Body of pancreas (tissue), 4 donors: ENCODE data around the gene OR13H1. TPM values are rescaled to one million over a fixed set of nuclear protein-coding genes. Genes with fewer than 3 reads are reported as not detected.
"Not testable (repeated sequence)": the region's sequence is repeated elsewhere in the genome, so short reads cannot be mapped to it uniquely, and the experiment has no call there.

ENCODE experiments used
- ATAC-seq: fragments of 150-250 bp; one replicate; pipeline ENCODE4 v1.9.1; 2016
- DNase-seq, 4 donors: peaks; one replicate each; pipeline ENCODE4 v3.0.0-alpha.2; 2019
- H3K27ac ChIP-seq, 4 donors: fragments of 200-600 bp; sonication (generic); 1 replicate in 3 of 4; 2 replicates in 1 of 4; pipeline versions ENCODE4 v1.5.1 to v1.6.1; 2016 to 2019; ENCODE audit warnings: mild to moderate bottlenecking in 1 of 4, mixed read lengths in 1 of 4, moderate library complexity in 1 of 4
- H3K27me3 ChIP-seq, 2 donors: fragments of 200-600 bp; sonication (generic); one replicate each; pipeline ENCODE4 v1.6.0; 2016; ENCODE audit warnings: mild to moderate bottlenecking in 1 of 2
- H3K36me3 ChIP-seq, 2 donors: fragments of 200-600 bp; sonication (generic); replicated peaks in 1 of 2; 2 replicates each; pipeline ENCODE4 v1.5.1; 2016; ENCODE audit warnings: low read depth in 2 of 2; ENCODE audit not compliant: insufficient read depth in 1 of 2
- H3K4me1 ChIP-seq: fragments of 200-600 bp; sonication (generic); one replicate; pipeline ENCODE4 v1.6.0; 2016
- H3K4me3 ChIP-seq, 2 donors: fragments of 200-600 bp; sonication (generic); 1 replicate in 1 of 2; 2 replicates in 1 of 2; pipeline ENCODE4 v1.5.1; 2016 to 2019
- H3K9me3 ChIP-seq, 3 donors: fragments of 200-600 bp; sonication (generic); 1 replicate in 2 of 3; 2 replicates in 1 of 3; pipeline ENCODE4 v1.5.1; 2016
- POLR2A ChIP-seq, 3 donors: fragments of 450-650 bp; IDR thresholded peaks; one replicate each; pipeline ENCODE4 v1.6.1; 2016; ENCODE audit warnings: antibody characterized with exemption in 3 of 3, mild to moderate bottlenecking in 2 of 3
- WGBS, 2 donors: methylation state at CpG; one replicate each; pipeline ENCODE4 v1.1.5; 2017; 5-methylcytosine and 5-hydroxymethylcytosine counted together
- intact Hi-C: fragments of 100-400 bp; cut with DNase I; formaldehyde crosslinking; loops from one replicate; pipeline ENCODE4 v1.15.1; 2023
- total RNA-seq, 2 donors: library from RNA; depleted of rRNA; stranded (reverse); fragments of >200 nt; gene quantifications; one replicate each; pipeline ENCODE4 v1.1.0, GENCODE V29; 2016
- TF ChIP-seq, protein P1 (sequence below), 7 experiments: fragments of 450-650 bp in 4 of 7; fragments of 200-600 bp in 3 of 7; sonication (generic) in 3 of 7; IDR thresholded peaks; one replicate each; pipeline ENCODE4 v1.5.1; 2016 to 2019; ENCODE audit warnings: antibody characterized with exemption in 7 of 7

Gene OR13H1
- total RNA-seq, 2 donors from 2014 or later = not detected

DNA sequence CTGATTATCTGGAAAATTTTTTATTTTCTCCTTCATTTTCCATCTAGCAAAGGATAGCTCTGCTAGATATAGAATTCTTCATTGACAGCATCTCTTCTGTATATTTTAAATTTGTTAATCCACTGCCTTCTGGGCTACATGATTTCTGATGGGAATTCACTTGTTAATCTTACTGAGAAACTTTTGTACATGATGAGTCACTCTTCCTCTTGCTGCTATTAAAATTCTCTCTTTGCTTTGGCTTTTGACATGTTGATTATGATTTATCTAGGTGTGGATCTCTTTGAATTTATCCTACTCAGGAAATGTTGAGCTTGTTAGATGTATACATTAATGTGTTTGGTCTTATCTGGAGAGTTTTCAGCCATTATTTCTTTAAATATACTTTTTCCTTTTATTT, 27.5 kb downstream of the OR13H1 start:
- Histone ChIP-seq H3K27ac (no peak overlapping the region), H3K9me3 (no peaks in the 10 kb centered on the region), H3K27me3 (no peaks in the 10 kb centered on the region), H3K4me1 (no peaks in the 10 kb centered on the region), H3K36me3 (no peaks in the 10 kb centered on the region), H3K4me3 (no peak overlapping the region)
- ATAC-seq (no peak), DNase-seq (no peak)
- no peak for TF ChIP-seq POLR2A (IDR thresholded peaks at IDR 0.05)
- intact Hi-C loops = no loop called here

DNA sequence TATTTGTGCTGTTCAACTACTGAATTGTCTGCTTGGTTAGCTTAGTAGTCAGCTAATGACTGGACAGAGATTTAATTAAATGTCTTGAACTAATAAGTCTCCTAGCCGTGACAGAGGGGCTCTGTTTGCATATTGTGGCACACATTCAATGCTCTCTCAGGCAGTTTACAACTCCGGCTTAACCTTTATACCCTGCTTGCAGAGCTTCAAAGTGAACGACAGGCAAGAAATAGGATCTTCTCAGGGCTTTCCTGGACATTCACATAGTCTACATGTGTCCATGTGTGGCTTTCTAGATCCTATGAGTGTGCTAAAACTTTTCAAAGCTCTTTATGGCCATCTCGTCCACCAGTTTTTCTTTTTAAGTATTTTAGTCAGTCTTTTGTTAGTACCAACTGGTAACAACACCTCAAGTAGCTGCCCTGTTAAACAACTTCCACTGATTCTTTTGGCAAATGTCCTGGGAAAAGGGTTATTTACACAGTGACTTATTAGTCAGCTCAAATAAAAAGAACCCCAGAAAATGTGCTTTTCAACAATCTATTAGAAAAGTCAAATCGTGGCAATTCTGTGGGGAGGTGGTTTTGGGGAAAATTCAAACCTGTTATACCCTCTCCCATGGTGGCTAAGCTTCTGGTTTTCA, 28.6 kb downstream of the OR13H1 start:
- Histone ChIP-seq H3K4me1 (no peaks in the 10 kb centered on the region), H3K27ac (no peak overlapping the region), H3K9me3 (no peaks in the 10 kb centered on the region), H3K27me3 (no peaks in the 10 kb centered on the region), H3K4me3 (no peak overlapping the region), H3K36me3 (no peaks in the 10 kb centered on the region)
- ATAC-seq (no peak), DNase-seq (no peak)
- TF ChIP-seq, protein P1, sequence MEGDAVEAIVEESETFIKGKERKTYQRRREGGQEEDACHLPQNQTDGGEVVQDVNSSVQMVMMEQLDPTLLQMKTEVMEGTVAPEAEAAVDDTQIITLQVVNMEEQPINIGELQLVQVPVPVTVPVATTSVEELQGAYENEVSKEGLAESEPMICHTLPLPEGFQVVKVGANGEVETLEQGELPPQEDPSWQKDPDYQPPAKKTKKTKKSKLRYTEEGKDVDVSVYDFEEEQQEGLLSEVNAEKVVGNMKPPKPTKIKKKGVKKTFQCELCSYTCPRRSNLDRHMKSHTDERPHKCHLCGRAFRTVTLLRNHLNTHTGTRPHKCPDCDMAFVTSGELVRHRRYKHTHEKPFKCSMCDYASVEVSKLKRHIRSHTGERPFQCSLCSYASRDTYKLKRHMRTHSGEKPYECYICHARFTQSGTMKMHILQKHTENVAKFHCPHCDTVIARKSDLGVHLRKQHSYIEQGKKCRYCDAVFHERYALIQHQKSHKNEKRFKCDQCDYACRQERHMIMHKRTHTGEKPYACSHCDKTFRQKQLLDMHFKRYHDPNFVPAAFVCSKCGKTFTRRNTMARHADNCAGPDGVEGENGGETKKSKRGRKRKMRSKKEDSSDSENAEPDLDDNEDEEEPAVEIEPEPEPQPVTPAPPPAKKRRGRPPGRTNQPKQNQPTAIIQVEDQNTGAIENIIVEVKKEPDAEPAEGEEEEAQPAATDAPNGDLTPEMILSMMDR (IDR thresholded peaks at IDR 0.05) = no peak
- TF ChIP-seq POLR2A (IDR thresholded peaks at IDR 0.05) = no peak
- intact Hi-C loops = no loop called here
- WGBS, 2 donors = 8 to 22% methylated on average over 5 of the region's 5 CpGs

DNA sequence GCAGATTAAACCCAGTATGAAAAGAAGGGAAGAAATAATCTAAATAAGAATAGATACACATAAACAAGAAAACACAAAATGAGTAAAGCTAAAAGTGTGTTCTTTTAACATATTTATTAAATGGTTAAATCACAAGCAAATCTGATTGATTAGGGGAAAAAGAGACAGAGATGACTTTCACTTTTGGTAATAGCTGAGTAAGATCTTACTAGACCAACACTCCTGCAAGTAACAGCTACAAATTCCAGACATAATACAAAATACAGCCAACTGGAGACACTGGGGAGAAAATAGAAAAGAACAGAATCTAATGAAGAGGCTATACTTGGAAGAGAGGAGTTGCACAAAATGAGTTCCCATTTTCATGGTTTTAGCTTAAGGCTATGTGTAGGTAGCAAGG, 33.5 kb downstream of the OR13H1 start:
- Histone ChIP-seq H3K9me3 (no peaks in the 10 kb centered on the region), H3K27me3 (no peaks in the 10 kb centered on the region), H3K36me3 (no peaks in the 10 kb centered on the region), H3K27ac (no peak overlapping the region), H3K4me1 (no peaks in the 10 kb centered on the region), H3K4me3 (no peak overlapping the region)
- TF ChIP-seq, protein P1 (IDR thresholded peaks at IDR 0.05) = no peak
- no peak for TF ChIP-seq POLR2A (IDR thresholded peaks at IDR 0.05)
- intact Hi-C loops = no loop called here
- ATAC-seq (no peak), DNase-seq (no peak)

DNA sequence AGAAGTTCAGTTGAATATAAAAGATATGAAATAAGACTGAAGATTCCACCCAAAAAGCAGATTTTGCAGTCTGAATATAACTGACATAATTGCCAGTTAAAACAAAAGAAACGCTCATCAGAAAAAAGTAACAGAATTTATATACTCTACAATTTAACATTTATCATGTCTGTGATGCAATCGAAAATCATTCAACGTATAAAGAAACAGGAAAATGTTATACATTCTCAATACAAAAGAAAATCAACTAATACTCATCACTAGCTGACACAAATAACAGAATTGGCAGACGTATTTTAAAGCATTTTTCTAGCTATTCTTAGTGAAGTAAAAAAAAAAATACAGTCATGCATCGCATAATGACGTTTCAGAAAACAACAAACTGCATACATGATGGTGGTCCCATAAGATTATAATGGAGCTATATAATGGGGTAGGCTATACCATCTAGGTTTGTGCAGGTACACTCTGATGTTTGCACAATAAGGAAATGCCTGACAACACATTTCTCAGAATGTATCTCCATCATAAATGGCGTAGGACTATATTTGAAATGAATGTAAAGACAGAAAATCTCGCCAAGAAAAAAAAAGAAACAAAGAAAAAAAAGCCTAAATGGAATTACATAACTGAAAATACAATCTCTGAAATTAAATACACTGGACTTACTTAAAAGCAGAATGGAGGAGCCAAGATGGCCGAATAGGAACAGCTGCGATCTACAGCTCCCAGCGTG, 34.3 kb downstream of the OR13H1 start:
- intact Hi-C loops = no loop called here
- Histone ChIP-seq H3K36me3 (no peaks in the 10 kb centered on the region), H3K27ac (no peak overlapping the region), H3K4me3 (no peak overlapping the region), H3K27me3 (no peaks in the 10 kb centered on the region), H3K9me3 (no peaks in the 10 kb centered on the region), H3K4me1 (no peaks in the 10 kb centered on the region)
- no peak for DNase-seq
- ATAC-seq = no peak
- 80 to 84% methylated on average over 11 of the region's 11 CpGs for WGBS, 2 donors
- TF ChIP-seq, protein P1 (IDR thresholded peaks at IDR 0.05) = no peak
- no peak for TF ChIP-seq POLR2A (IDR thresholded peaks at IDR 0.05)

DNA sequence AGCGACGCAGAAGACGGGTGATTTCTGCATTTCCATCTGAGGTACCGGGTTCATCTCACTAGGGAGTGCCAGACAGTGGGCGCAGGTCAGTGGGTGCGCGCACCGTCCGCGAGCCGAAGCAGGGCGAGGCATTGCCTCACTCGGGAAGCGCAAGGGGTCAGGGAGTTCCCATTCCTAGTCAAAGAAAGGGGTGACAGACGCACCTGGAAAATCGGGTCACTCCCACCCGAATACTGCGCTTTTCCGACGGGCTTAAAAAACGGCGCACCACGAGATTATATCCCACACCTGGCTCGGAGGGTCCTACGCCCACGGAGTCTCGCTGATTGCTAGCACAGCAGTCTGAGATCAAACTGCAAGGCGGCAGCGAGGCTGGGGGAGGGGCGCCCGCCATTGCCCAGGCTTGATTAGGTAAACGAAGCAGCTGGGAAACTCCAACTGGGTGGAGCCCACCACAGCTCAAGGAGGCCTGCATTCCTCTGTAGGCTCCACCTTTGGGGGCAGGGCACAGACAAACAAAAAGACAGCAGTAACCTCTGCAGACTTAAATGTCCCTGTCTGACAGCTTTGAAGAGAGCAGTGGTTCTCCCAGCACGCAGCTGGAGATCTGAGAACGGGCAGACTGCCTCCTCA, 35.0 kb downstream of the OR13H1 start:
- H3K4me3 ChIP-seq, intact Hi-C loops: not testable (repeated sequence)
- WGBS, 2 donors = 83 to 84% methylated on average over 5 to 7 of the region's 34 CpGs

More for the DNA sequence above, 35.0 kb downstream of the OR13H1 start:
- not testable (repeated sequence) for H3K9me3 ChIP-seq, H3K27me3 ChIP-seq, H3K36me3 ChIP-seq, H3K4me1 ChIP-seq, H3K27ac ChIP-seq, DNase-seq, ATAC-seq
